Skeletal muscle cell (primary cell): ENCODE results near the gene CLSTN2.
A peak's percentile ranks its signal among the peaks of the same experiment; 100 is the strongest.

Experiments
- DNase-seq: peaks from one replicate; pipeline ENCODE4 v3.0.0-alpha.2; 2010; ENCODE audit warnings: low read depth
- H3K4me3 ChIP-seq: 2 replicates; pipeline ENCODE4 v1.5.1; 2011; ENCODE audit warnings: low read depth, mild to moderate bottlenecking, control low read depth, low read length, moderate library complexity

Gene CLSTN2

DNA sequence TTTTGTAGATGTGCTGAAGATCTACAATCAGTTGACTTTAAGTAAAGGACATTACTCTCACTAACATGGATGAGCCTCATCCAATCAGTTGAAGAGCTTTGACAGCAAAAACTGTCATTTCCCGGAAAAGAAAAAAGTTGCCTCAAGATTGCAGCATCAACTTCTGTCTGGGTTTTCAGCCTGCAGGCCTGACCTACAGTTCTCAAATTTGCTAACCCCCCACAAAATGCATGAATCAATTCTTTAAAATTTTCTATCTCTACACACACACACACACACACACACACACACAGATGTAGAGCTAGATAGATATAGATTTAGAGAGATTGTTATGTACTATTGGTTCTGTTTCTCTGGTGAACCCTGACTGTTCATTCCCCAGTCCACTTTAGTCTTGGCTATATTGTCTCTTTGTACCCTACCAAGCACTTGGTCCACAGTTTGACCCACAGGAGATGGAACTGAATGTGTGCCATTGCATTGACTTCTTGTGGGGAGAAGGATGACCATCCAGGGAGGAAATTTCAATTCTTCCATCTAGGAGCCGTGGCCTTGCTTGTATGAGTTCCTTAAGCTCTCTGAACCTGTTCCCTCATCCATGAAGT, 228.3 kb downstream of the CLSTN2 start:
- no peak for DNase-seq
- H3K4me3 ChIP-seq: no peak overlapping the region

DNA sequence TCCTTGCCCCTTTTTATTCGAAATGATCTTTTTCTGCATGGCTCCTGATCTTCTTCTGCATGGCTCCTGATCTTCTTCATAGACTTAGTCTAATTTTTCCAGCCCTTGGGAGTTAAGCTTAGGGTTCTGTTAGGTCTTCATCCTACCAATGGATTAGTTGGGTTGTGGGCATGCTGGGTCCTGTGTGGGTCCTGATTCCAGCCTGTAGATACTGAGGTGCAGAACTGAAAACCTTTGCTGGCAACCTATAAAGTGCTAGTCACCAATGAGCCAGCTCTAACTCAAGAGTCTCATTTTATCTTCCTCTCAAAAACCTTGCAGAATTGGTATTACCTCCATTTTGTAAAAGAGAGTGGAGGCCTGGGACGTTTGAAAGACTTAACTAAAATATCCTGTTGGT, 229.2 kb downstream of the CLSTN2 start:
- no peak for DNase-seq
- H3K4me3 ChIP-seq: no peak overlapping the region

DNA sequence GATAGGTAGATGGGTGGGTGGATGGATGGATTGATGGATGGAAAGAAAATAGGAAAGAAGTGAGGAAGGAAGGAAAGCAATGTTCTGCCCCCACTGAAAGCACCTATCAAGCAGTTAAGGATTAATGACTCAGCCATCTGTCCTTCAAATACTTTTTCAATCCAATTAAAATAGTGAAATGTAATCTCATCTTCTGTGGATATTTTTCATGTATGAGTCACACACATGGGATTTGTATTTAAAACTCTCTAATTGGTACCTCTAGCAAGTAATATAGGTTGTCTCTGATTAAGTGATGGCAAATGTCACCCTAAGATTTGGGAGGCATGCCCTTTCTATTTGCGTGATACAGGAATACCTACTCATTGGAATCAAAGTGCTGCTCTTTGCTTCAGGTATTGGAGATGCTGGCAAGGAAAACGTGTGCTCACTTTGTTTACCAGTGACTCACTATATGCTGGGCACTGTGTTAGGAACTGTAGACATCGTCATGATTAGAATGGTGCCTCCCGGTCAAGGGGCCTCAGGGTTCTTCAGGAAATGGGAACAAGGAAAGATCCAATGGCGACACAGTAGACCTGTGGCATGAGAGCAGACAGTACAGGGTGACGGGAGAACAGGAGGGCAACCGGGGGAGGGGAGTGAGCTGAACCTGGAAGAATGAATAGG, 230.1 kb downstream of the CLSTN2 start:
- no peak overlapping the region for H3K4me3 ChIP-seq
- DNase-seq: no peak

DNA sequence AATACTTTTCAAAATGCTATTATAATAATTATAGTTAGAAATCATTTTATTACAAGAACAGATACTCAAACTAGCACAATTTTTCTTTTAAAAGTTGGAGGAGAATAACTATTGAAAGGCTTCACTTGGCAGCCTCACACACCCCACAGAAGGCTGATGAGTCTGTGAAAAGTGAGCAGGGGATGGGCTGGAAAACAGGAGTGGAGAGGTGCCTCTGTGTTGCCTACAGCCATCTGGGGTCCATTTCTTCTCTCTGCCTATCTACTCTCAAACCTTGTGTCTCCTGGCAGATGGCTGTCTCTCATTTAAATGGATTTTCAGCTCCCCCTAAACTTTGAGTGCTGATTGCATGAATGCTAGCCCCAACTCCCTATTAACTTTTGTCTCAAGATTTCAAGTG, 230.8 kb downstream of the CLSTN2 start:
- no peak overlapping the region for H3K4me3 ChIP-seq
- no peak for DNase-seq

DNA sequence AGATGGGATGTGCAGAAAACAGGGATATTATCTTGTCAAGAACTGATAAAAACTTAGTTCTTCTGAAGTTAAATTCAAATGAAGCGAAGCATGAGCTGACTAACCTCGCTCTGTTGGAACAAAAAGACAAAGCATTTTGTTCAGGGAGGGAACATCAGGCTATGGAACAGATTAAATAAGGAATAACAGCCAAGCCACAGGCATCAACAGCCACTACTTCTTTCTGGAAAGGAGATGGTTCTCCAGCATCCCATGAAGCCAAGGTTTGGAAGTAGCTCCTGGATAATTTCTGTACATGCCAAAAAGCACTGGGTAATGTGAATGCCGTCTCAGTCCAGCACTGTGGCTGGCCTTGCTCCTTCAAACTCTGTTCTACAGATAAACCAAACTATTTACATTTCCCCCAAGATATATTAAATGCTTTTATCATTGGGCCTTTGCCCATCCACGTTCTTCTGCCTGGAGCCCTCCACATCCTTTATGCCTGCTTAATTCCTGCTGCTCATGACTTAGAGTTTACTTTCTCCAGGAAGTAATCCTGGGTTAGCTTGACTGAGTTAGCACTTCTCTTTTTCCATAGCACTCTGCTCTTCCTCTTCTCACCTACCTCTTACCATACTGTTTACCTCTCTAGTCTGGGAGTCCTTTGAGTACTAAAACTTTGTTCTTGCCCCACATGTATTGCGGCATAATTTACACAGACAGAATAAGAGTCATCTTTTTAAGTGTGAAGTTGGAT, 232.0 kb downstream of the CLSTN2 start:
- no peak overlapping the region for H3K4me3 ChIP-seq
- DNase-seq: no peak

DNA sequence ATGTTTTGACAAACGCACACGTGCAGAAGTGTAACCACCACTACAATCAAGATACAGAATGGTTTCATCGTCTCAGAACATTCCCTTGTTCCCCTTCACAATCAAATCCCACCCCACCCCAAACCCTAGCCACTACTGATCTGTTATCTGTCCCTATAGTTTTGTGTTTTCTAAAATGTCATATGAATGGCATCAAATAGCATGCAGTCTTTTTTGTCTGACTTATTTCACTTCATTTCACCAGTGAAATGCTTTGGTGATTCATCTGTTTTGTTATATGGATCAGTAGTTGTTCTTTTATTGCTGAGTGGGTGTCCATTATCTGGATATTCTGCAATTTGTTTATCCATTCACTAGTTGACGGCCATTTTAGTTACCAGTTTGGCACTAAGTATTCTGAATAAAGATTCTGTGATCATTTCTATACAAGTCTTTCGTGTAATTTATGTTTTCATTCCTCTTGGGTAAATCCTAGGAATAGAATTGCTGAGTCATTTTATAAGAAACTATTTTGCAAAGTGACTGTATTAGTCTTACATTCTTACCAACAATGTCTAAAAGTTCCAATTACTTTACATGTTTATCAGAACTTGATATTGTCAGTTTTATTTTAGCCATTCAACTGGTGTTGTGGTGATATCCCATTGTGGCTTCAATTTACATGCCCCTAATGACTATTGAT, 232.8 kb downstream of the CLSTN2 start:
- H3K4me3 ChIP-seq: no peak overlapping the region
- DNase-seq: no peak

DNA sequence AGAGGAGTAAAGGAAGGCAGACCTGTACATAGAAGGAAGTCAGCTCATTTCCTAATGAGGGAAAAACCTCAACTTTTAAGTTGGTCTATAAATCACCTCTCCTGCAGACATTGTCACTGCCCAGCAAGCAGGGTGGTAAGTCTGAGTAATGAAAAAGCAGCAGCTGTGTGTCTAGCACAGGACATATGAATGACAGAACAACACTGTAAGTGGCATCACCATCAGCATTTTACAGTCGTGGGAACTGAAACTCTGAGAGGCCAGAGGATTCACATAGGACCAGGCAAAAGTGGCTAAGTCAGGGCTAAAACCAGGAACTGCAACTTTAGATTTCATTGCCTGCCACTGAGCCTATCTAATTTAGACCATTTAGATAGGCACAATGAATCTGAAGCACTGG, 235.6 kb downstream of the CLSTN2 start:
- no peak for DNase-seq
- no peak overlapping the region for H3K4me3 ChIP-seq

DNA sequence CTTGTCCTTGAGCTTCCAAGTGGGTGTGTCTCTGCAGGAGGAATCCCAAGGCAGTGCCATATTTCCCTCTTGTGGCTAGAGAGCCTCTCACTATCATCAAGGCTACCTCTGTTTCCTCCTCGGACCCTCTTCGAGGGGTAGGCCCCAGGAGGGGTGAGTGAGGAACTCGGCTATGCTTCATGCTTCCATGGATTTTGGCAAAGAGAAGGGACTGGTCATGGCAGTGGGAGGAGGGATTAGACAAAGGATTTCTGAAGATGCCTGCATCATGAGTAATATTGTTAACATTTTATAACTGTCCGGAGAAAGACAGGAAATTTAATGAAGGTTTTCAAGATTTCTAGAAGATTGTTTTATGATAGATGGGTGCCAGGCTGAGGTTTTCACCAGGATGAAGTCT, 241.5 kb downstream of the CLSTN2 start:
- no peak for DNase-seq

DNA sequence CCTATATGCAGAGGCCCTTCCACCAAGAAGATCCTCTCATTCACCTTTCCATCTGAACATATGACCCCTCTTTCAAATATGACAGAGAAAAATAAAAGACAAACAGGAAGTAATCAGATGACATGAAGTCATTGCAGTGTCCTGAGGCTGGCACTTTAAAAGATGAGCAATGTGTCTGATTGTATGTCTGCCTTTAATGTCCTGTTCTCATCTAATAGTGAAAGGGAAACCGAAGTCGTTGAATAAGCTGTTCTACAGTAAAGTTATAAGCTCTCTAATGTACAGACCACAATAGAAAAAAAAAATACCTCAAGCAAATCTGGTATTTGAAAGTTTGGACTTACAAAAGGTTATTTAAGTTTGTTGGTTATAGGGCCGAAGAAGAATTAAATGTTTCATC, 243.0 kb downstream of the CLSTN2 start:
- no peak overlapping the region for H3K4me3 ChIP-seq
- no peak for DNase-seq

More for the DNA sequence above, 241.5 kb downstream of the CLSTN2 start:
- no peak overlapping the region for H3K4me3 ChIP-seq

DNA sequence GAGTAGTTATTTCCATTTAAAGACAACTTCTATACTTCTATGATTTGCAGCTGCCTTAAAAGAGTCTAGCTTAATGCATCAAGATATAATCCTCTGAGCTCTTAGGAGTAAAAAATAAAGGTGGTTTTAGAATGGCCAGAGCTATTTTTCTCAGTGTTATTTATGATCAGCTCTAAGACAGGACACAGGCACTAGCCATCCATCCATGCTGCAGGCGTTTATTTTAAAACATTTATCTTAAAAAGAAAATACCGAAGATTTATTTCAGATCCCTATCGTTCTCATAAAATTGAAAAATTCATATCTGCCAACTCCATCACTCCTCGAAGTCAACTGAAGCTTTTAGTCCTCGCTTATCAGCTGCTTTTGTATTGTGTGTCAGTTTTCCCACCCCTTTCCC, 243.5 kb downstream of the CLSTN2 start:
- no peak for DNase-seq
- no peak overlapping the region for H3K4me3 ChIP-seq

DNA sequence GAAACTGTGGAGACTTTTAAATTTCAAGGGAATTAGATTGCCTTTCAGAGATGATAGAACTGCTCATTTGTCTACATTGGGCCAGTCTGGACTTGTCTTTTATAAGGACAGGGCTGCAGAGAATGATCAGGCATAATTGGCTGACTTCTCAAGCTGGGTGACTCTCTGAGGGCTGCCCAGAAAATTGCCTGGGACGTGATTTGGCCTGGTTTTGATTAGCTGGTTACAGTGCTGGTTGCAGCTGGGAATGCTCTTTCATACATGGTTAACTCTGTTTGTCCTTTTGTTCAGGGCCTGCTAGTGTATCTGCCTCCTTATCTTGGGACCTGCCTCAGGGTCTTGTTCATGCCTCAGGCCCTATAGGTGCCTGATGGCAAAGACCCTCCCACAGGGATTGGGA, 245.6 kb downstream of the CLSTN2 start:
- H3K4me3 ChIP-seq: no peak overlapping the region
- no peak for DNase-seq

DNA sequence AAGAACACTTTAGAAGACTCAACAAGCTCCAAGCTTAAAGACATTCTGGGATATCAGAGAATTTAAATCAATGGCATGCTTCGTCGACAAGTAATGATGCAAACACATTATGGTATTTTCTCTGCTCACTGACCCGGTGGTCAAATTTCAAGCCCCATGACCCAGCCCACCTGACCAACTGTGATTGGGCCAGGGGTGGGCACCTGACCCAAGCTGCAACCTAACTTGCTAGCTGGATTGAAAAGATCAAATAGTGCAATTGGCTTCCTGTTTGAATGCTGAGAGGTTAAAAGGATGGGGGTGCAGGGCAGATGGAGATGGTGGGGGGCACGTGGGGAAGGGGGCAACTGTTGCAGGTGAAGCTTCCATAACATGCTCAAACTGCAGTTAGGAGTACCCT, 250.4 kb downstream of the CLSTN2 start:
- H3K4me3 ChIP-seq: no peak overlapping the region
- DNase-seq: no peak

DNA sequence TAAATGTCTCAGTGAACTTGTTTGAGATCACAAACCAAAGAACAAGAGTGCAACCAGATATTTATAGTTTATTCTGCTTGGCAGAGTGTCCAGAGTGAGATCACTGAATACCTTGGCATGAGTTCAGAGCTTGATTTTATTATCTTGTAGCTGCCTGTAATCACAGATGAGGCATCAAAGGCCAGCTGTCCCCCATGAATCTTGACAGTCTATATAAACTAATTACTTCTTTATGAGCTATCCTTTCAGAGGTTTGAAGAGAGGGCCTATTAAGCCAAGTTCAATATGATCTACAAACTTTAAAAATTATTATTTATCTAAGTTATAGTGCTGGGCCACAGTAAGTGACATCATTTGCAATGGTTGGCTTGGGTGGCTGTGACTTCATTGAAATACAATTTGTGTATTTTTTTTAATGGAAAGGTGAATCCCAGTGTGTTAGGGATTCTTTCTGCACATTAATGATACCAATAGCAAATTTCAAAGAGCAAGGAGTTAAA, 251.5 kb downstream of the CLSTN2 start:
- peak; percentile 38 for DNase-seq
- no peak overlapping the region for H3K4me3 ChIP-seq

DNA sequence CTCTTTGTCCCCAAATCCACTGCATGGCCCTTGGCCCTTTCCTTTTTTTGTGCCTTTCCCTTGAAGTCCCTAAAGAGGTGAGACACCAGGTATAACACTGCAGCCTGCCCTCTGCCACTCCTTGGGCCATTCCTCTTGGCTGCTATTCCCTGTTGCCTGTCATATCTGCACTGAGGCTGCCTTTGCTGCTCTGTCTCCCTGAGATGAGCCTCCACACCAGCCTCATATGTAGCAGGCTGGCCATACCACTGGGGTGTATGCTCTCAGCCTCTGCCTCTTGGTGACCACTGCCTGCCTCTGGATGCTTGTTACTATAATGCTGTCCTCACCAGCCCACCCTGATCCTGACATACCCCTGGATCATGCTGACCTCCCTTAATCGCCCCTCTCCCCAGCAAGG, 252.0 kb downstream of the CLSTN2 start:
- no peak for DNase-seq
- H3K4me3 ChIP-seq: no peak overlapping the region

DNA sequence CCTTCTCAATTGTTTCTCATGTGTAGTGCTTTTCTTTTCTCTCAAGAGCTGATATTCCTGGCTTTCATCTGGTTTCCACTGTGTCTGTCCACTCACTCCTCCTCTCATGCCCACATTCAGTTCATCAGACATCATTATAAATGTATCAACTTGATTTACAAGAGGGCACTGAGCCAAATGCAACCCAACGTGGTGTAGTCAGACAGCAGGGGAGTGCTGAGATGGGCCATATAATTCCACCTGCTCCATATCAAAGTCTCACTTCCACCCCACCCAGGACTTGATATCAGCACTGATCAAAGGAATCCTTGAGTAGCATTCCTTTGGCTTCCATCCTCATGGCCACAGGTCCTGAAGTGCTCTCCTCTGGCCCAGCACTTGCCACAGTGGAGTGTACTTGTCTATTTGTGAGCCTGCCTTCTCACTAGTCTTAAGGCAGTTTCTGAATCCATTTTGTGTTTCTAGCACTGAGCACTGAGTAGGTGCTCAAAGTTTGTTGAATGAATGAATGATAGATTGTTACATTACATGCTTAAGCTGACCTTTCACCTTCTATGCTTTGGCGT, 252.8 kb downstream of the CLSTN2 start:
- H3K4me3 ChIP-seq: no peak overlapping the region

DNA sequence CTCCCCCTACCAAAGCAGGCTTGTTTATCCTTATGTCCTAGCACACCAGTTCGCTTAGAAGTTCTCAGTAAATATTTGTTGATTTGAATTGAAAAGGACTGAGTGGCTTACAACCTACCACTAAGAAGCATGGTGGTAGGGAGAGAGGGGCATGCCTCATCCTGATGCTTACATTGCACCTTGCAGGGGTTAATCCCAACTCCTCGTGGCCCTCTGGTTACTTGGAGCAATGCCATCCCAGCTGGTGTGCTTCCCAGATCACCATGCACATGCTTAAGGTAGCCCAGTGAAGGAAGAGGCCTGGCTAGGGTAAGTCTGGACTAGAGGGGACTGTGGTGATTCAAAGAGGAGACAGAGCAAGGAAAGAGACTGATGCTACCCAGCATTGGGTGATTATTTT, 253.3 kb downstream of the CLSTN2 start:
- no peak overlapping the region for H3K4me3 ChIP-seq
- no peak for DNase-seq

More for the DNA sequence above, 252.8 kb downstream of the CLSTN2 start:
- no peak for DNase-seq

DNA sequence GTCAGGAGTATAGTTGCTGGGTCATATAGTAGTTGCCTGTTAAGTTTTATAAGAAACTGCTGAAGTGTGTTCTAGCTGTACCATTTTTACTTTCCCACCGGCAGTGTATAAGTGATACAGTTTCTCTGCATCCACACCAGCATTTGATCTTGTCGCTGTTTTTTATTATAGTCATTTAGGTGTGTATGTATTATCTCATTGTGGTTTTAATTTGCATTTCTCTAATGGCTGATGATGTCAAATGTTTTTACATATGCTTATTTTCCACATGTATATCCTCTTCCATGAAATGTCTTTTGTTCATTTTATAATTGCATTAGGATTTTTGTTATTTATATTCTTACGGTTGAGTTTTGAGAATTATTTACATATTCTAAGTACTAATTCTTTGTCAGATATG, 254.3 kb downstream of the CLSTN2 start:
- no peak overlapping the region for H3K4me3 ChIP-seq
- no peak for DNase-seq

DNA sequence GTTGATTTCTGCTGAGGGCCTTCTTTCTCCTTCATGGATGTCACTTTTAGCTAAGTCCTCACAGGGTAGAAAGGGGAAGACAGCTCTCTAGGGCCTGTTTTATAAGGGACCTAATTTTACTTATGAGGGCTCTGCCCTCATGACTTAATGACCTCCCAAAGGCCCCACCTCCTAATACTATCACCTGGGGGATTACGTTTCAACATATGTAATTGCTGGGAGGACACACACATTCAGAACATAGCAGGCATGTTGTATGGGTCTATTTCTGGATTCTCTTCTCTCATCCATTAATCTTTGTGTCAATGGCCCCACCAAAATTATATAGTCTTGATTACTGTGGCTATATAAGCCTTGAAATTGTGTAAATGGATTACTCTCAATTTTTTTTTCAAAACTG, 255.0 kb downstream of the CLSTN2 start:
- no peak for DNase-seq

DNA sequence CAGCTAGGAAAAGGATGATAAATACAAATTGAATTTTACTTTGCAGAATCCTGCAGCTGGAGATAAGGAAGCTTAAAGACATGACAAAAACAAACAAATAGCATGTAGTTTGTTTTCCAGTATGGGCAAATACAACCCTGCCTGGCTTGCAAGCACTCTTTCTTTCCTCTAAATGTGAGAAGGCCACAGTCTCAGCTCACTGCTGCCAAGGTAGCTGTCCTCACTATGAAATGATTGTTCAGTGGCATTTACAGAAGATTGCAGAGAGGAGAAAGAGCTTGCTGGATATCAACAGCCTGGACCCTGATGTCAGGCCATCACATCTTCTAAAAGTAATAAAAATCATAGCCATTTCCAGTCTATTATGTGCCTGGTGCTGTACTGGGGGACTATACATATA, 262.0 kb downstream of the CLSTN2 start:
- H3K4me3 ChIP-seq: no peak overlapping the region

More for the DNA sequence above, 255.0 kb downstream of the CLSTN2 start:
- no peak overlapping the region for H3K4me3 ChIP-seq

DNA sequence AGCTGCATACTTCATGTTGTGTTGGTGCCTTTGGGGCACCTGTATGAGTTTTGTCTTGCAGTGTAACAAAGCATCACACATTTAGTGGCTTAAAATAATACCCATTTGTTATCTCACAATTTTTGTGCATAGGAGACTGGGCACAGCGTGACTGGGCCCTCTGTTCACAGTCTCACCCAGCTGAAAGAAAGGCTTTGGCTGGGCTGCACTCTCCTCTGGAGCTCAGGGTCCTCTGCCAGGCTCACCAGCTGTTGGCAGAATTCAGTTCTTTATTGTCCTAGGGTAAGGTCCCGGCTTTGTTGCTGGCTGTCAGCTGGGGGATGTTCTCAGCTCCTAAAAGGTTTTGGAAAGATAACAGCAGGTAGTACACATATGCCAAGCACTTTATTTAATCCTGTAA, 263.3 kb downstream of the CLSTN2 start:
- DNase-seq: no peak
- H3K4me3 ChIP-seq: no peak overlapping the region

More for the DNA sequence above, 262.0 kb downstream of the CLSTN2 start:
- no peak for DNase-seq
